Panc1 (cell line): ENCODE results near the gene NOS2.

Source experiments
- CTCF ChIP-seq: fragments of 450-650 bp; IDR thresholded peaks from 2 replicates; pipeline ENCODE4 v1.5.1; 2017; ENCODE audit warnings: mild to moderate bottlenecking
- POLR2AphosphoS5 ChIP-seq: IDR thresholded peaks from 2 replicates; pipeline ENCODE4 v1.6.1; 2012; ENCODE audit warnings: mild to moderate bottlenecking, low read depth, low read length, moderate library complexity

- no peak for TF ChIP-seq POLR2AphosphoS5
- TF ChIP-seq CTCF: no peak
Measured at GRCh38 chr17:27800522-27800921, at the start of gene NOS2.
